HG03457 (cell line): ENCODE measurements around the gene SRCIN1.

ENCODE experiments used
- ATAC-seq: cut with Tn5 transposase; IDR thresholded peaks from one replicate; pipeline ENCODE4 v1.9.1; 2021; ENCODE audit warnings: moderate number of reproducible peaks; ENCODE audit not compliant: unreplicated experiment

The SRCIN1 gene

DNA sequence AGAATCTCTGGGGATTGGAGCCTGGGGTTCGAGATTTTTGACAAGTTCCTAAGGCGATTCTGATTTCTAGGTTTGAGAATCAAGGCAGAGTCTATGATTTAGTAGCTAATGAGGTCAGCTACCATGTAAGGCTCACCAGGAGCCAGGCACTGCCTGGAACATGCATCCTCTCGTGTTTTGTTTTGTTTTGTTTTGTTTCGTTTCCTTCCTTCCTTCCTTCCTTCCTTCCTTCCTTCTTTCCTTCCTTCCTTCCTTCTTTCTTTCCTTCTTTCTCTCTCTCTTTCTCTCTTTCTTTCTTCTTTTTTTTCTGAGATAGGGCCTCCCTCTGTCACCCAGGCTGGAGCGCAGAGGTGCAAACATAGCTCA lies 39.1 kb downstream of the SRCIN1 start:
- ATAC-seq = no peak

DNA sequence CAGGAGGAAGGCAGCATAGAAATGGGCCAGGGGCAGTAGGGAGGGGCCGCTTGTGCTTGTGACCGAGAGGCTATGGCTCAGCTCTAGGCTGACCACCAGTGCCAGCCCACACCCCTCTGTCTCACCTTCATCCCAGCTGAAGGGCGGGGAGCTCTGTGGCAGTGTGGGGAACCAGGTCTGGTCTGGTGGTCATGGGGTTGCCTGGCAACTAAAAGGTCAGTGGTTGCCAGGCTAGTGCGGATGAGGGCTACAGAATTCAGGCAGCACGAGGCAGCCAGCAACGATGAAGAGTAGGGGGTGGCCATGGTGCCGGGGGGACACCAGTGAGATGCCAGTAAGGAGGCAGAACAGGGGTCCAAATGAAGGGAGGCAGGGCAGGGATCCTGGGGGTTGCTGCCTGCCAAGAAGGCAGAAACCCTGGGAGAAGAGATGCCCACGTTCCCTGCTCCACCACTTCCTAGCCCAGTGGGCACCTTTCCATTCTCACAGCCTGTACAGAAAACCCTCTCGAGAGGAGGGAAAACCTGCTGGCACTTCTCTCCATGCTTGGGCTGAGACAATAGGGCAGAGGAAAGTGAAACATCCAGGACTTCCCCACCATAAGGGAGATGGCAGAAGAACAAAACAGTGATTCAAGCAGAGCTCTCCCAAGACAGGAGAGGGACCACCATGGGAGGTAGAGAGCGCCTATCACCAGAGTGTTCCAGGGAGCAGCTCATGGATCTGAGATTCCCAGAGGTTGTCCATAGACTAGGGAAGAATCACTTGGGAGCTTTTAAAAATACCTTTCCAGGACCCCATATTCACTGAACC lies 39.7 kb downstream of the SRCIN1 start:
- no peak for ATAC-seq

DNA sequence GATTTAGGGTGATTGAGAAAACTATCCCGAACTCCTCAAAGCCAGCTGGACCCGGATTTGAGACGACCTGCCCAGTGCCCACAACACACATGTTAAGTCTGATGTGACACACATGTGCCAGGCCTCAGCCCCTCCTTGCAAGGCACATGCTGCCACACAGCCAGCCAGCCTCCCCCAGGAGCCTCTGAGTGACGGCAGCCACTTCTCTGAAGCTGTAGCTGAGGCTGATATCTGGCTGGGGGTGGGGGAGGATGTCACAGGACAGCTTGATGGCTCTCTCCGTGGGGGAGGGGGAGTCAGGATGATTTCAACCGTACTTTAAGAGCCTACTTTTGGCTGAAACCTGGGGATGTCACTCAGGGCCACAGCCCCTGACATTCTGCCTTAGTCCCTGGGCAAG lies 40.9 kb downstream of the SRCIN1 start:
- no peak for ATAC-seq

DNA sequence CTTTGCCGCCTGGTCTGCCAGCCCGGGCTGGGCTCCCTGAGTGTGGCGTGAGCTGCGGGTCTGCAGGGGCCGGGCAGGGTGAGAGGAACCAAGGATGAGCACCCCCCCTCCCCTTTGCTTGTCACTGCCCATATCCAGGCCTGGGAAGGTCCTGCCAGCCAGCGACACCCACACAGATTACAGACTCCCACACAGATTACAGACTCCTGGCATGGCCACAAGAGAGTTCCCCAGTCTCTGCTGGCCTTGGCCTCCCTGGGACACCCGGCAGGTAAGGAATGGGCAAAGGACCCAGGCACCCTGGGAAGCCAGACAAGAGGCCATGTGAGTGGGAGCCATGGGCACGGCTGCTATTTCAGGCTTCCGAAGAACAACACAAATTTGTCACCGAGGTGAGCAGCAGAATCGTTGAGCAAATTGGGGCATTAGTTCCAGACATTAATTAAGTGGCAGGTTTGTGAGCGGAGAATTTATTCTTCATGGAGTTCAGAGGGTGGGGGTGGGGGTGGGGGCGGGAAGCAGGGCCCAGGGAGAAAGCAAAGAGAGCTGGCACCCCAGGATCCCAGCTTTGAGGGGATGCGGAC lies 41.4 kb downstream of the SRCIN1 start:
- ATAC-seq = no peak

DNA sequence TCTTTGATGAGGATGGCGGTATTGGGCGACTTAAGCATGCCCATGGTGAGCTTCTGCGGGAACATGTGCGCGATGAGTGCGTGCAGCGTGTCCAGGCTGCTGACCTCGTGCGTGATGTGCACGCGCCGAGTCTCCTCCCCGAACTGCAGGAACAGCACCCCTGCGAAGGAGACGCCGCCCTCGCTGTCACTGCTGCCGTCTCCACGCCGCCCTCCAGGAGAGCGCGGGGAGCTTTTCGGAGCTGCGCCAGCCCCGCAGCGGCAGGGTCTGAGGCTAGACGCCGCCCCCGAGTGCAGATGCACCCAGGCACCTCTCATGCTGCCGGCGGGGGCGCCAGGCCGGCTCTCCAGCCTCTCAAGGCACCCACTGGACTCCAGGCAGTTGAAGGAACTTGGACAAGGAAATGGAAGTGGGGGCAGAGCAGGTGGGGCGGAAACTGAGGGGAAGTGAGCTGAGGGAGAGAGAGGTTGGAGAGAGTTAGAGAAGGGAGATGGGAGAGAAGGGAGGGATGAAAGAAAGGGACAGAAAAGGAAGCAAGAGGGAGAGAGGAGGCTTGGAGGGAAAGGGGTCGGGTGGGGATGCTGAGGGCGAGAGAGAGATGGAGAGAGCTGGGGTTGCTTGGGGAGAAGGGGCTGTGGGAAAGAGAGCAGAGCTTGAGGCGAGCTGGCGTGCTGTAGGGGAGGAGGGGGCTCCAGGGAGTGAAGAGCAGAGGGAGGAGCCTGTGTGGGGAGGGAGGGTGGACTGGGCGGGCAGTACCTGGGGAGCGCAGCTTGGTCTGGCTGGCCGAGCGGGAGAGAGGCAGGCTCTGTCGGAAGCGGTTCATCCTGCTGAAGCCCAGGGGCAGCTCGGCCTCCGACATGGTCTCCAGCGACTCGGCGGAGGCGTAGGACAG lies 42.1 kb downstream of the SRCIN1 start:
- ATAC-seq = no peak

DNA sequence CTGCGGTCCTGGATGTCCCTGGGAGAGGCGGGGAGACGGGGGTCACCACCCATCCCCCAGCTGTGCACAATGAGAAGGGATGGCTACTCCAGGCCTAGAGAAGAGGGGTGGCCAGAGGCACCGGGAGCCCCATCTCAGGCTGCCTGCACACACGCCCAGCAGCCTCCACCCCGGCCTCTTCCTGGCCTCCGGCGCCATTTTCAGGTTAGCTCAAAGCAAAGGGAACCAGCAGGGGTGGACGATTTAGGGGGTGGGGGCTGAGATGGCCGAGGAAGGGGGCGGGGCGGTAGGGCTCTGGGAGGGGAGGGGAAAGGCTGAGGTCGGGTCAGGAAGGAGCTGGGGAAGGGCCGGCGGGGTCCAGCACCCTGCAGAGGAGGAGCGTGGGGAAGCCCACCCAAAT lies 42.8 kb downstream of the SRCIN1 start:
- ATAC-seq = no peak

DNA sequence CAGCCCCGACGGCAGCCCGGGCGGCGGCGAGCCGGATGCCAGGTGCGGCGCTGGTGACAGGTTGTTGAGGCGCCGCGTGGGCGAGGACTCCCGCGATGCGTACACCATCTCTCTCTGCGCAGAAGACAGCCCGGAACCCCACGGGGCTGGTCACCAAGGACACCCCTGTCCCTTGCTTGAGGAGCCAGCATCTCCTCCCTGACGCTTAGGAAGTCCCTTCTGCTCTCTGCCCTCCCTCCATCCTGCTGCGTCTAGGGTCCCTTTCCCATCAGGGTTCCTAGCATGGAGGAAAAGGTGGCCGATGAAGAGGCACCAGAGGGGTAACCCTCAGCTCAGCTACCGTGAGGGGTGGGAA lies 43.6 kb downstream of the SRCIN1 start:
- no peak for ATAC-seq

DNA sequence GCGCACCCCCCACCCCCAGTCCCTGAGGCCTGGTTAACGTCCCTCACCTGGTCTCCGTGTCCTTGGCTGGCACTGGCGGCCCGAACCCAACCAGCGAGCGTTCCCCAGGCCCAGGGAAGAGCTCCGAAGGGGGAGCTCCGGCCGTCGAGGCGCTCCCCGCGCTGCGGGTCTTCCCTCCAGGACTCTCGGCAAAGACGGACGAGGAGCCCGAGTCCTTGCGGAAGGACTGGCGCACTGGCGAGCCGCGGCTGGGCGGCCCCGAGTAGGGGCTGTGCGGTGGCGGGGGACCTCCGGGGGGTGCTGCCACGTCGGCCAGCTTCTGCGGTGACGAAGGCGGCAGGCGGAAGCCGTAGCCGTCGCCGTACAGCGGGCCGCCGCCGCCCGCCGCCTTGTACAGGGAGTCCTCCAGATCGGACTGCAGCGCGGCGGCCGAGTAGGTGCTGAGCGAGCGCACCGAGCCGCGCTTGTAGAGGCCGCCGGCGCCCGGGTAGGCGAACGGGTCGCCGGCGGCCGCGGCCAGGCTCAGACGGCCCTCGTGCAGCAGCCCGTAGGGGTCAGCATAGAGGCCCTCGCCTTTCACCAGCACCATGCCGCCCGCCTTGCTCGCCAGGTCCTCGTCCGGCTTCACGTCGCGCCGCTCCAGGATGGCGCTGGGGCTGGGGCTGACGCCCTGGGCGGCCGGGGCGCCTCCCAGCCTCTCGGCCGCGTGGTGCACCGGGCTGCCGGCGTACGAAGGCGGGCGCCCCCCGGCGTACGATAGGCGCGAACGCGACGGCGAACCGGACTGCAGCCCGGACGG lies 44.1 kb downstream of the SRCIN1 start:
- no peak for ATAC-seq

DNA sequence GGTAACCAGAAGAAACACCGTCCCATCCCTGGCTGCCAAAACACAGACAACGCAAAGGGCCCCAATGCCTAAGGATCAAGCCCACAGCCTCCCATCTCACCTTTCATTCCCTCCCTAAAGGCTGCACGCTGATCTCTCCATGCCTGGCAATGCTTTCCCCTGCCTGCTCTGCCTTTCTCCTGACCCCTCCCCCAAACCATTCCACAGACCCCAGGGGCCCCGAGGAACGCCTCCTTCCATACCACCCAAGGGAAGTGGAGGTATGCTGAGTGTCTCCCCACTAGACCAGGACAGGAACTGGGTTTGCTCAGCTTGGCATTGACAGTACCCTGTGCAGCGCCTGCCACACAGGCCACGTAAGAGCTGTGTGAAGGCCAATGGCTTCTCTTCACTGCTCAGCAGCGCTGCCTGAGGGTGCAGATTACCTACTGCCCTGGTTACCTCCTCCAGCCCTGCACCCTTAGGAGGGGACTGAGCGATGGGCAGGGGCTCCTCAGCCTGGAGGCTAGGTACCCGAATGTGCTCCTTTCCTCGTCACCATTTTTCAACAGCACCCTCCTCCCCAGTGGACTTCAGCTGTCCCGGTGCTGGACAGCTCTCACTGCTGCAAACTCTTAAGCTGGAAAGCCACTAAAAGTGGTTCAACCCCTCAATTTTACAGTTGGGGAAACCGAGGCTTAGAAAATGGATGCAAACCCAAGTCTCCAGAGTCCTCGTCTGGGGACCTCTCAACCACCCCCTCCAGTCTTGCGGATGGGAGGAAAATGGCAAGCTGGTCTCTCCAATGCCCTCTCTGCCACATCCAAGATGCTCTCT lies 45.0 kb downstream of the SRCIN1 start:
- no peak for ATAC-seq

DNA sequence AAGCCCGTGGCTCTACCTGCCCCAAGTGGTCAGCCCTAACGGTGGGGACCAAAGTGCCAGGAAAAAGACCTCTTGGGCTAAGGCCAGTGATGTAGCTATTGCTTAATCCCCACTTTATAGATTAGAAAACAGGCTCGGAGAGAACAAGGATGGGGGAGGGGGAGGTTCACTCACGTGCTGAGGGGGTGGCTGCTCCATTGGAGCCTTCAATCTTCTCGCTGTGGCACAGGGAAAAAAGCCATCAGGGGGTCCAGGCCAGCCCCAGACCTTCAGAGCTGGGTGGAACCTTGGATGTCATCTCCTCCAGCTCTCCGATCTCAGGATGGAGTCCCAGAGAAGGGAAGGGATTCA lies 45.9 kb downstream of the SRCIN1 start:
- no peak for ATAC-seq

DNA sequence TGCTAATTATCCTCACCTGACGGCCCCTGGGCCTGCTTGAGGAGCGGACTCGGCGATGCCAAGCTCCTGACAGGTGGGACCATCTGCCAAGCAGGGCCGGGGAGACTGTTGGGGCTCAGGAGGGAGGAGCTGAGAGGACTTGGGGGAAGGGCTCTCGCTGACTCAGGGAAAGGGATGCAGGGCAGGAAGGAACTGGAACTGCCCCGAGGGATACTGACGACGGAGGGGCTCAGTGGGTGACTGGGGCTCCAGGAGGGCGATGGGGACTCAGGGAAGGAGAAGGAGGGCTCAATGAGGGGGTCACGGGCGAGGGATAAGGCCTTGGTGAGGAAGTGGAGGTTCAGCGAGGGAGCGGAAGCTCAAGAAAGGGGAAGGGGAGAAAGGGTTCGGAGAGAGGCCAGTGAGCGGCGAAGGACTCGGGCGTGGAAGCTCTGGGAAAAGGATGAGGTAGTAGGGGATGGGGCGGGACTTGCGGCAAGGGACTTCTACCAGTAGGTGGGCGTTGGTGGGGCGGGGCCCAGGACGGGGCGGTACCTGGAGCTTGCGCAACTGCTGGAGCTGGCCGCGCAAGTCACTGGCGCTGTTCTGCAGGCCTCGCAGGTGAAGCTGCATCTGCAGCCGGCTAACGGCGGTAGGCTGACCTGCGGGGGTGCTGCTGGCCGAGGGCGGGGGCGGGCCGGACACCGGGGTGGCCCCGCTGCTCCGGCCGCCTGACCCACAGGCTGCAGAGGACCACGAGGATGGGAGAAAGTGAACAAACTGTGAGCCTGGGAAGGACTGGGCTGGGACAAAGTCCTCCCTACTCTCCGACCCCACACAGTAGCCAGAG lies 46.5 kb downstream of the SRCIN1 start:
- ATAC-seq = no peak

DNA sequence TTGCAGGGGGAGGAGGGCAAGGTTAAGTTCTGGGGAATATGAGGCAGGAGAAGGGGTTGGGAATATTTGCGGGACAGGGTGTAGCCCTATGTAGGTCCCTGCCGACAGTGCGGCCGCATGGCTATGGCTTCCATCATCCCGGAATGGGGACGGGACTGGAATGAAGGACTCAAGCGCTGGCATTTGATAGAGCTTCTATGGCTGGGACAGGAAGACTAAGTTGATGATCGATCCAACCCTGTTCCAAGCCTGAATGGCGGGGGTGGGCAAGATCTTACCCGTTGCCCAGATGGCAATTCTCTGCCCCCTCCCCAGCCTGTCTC lies 47.1 kb downstream of the SRCIN1 start:
- ATAC-seq = no peak

DNA sequence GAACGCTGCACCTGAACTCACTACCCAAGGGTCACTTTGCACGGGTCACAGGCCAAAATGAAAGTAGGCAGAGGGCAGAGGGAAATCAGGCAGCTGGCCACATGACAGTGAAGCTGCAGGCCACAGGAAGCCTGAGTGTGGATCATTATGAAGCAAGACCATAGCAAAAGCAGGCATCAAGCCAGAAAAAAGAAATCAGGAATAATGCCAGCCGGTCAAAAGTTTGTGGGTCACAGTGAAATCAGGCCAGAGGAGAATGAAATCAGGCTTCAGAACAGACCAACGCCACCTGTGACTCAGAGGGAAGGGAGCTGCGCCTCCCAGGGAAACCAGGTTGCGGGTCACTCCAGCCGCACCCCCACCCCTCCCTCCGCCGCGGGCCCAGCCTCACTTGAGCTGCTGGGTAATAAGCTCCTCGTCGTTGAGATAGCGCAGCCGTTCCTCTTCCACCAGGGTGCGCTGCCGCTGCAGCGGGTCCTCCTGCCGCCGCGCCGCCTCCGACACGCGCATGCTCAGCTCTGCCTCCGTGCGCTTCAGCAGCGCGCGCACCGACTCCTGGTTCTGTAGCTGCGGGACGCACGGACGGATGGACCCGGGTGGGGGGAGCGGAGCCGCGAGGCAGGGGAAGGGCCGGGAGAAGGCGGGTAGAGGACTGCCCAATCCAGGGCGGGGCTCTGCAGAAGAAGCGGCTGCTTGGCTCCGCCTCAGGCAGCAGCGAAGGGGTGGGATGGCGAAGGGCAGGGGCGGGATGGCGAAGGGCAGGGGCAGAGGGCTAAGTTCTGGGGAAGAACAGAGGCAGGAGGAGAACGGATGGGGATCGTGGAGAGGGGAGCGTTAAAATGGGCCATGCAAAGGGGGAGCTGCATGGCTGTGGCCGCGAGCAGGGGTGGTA lies 47.7 kb downstream of the SRCIN1 start:
- ATAC-seq = peak; percentile 55

DNA sequence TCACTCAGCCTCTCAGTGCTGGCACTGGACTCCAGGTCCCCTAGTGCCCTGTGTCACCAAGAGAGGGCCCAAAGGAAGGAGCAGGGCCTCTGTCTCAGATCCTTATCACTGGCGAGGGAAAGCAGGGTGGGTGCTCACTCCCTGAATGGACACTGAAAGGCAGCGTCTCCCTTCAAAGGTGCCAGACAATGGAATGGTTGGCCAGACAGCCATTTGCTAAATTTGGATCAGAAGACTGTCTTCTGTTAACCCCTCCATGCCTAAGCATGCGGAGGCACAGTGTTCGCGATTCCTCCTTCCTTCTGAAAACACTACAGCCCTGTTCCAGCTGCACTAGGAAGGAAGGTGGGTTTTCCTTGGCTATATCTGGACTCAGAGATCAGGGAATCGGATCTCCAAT lies 48.4 kb downstream of the SRCIN1 start:
- no peak for ATAC-seq

DNA sequence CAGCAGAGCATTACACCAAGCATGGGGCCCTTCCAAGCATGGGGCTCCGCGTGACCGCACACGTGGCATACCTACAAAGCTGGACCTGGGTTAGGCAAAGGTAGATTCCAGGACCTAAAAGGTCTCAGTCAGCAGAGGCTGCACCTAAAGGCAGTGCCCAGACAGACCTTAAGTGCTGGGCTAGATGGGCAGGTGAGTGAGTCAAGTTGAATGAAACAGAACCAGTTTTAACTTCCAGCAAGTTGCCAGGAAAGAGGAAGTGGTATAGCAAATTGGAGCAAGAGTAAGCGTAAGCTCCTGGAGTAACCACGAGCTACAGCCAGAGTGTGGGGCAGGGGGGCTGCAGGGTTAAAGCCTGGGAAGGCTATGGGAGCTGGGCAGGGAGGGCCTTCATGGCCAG lies 49.5 kb downstream of the SRCIN1 start:
- no peak for ATAC-seq

DNA sequence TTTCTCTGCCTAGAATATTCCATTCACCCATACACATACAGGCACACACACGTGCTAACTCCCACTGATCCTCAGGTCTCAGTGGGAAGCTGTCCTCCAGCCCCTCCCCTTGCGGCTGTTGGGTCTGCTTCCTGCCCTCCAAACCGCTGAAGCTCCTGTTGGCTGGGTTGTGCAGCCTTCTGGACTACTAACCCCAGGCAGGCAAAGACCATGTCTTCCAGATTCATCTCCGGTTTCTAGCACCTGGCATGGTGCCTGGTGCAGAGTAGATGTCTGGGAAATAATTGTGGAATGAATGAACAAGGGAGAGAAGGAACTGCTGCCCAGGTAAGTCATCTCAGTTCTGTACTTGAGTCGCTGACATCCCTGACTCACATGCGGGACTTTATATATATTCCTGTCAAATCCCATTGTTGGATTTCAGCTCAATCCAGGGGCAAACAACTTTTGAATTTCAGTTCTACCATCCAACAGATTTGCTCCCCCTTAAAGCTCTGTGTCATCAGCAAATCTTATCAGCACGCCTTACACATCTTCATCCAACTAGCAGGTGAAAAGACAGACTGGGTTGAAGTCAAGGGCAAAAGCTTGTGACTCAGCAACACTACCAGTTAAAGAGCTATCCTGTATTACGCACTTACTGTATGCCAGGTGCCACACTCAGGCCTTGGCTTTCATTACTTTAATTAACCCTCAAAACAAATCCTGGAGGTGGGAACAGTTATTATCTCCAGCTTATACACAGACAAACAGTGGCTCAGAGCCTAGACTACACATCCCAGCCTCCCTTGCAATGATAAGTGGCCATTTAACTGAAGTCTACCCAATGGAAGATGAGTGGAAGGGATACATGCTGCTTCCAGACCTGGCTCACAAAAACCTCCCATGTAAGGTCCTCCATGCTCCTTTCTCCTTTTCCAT lies 51.1 kb downstream of the SRCIN1 start:
- no peak for ATAC-seq

DNA sequence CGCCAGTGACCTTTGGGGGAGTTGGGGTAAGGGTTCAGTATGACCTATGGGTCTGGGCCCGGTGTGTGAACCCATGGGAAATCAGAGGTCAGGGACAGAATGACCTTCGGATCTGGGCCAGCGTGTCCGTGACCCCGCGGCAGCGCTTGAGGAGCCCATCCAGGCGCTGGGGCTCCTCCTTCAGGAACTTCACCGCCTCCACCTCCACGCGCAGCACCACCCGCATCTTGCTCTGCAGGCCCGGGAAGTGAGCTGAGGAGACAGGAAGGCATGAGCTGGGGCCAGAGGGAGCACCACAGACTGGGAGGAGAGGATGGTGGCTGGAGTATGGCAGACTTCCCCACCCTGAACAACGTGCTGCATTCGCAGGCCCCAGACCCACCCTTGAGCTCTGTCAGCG lies 53.4 kb downstream of the SRCIN1 start:
- ATAC-seq = no peak

DNA sequence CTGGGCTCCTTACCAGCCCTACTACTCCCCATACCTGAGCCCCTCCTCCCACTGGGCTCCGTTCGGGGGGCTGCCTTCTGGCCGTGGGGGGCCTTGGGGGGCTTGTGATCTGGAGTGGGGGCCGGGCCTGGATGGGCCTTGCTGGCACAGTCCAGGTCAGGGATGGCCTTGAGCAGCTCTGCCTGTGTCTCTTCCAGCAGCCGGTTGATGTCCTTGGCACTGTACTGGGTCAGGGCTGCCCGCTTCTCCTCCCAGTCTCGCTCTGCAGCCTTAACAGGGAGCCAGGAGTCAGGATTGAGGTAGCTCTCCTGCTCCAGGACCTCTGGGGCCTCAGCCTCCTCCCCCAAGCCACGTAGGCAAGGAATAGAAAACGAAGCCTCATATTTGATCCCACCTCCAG lies 54.6 kb downstream of the SRCIN1 start:
- ATAC-seq = no peak
